ENCODE results near the gene SERPIND1.

SERPIND1 gene, protein sequence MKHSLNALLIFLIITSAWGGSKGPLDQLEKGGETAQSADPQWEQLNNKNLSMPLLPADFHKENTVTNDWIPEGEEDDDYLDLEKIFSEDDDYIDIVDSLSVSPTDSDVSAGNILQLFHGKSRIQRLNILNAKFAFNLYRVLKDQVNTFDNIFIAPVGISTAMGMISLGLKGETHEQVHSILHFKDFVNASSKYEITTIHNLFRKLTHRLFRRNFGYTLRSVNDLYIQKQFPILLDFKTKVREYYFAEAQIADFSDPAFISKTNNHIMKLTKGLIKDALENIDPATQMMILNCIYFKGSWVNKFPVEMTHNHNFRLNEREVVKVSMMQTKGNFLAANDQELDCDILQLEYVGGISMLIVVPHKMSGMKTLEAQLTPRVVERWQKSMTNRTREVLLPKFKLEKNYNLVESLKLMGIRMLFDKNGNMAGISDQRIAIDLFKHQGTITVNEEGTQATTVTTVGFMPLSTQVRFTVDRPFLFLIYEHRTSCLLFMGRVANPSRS

DNA sequence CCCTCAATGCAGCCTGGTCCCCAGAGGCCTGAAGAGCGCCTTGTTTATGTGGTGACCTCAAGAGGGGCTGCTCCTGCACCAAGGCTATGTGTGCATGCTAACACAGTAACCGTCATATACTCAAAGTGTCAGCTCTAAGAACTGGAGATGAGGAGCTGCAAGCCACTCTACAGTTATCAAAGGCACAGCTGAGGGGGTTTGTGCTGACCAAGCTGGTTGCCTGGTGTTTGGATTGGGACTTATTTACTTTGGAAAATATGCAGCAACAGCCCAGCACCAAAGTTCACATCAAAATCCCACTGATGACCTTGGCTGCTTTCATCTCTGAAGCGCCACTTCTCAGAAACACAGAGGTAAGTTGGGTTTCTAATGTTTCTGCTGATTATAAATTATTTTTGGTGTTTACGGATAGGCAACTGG is at the start of gene SERPIND1:
SERPIND1 (plus strand) TSS at position 321 of the 420 bp plus-strand sequence. CDS start 5,200 bp downstream, outside the sequence.
- TF ChIP-seq ZFP3 (CRISPR knock-in tag; IDR thresholded peaks at IDR 0.05) (no peak), BACH2 (CRISPR knock-in tag; IDR thresholded peaks at IDR 0.05; ENCODE audit: borderline replicate concordance) (no peak), ZNF8 (CRISPR knock-in tag; IDR thresholded peaks at IDR 0.05) (no peak), SNAI2 (CRISPR knock-in tag; IDR thresholded peaks at IDR 0.05) (no peak), TOX (CRISPR knock-in tag; IDR thresholded peaks at IDR 0.05; ENCODE audit: borderline replicate concordance) (no peak), ESRRG (CRISPR knock-in tag; IDR thresholded peaks at IDR 0.05) (no peak), ARNTL (CRISPR knock-in tag; IDR thresholded peaks at IDR 0.05; ENCODE audit: borderline replicate concordance, low read depth) (no peak), ZC3H10 (CRISPR knock-in tag; IDR thresholded peaks at IDR 0.05) (no peak), ZFP30 (CRISPR knock-in tag; IDR thresholded peaks at IDR 0.05) (no peak), POU6F1 (CRISPR knock-in tag; IDR thresholded peaks at IDR 0.05; ENCODE audit: borderline replicate concordance, low read depth) (no peak), CSDC2 (CRISPR knock-in tag; IDR thresholded peaks at IDR 0.05) (no peak), ZNF70 (CRISPR knock-in tag; IDR thresholded peaks at IDR 0.05) (no peak), TCF4 (CRISPR knock-in tag; IDR thresholded peaks at IDR 0.05; ENCODE audit: borderline replicate concordance) (no peak), CREB5 (CRISPR knock-in tag; IDR thresholded peaks at IDR 0.05; ENCODE audit: low read depth) (no peak), CSRNP3 (CRISPR knock-in tag; IDR thresholded peaks at IDR 0.05) (no peak), TSHZ2 (CRISPR knock-in tag; IDR thresholded peaks at IDR 0.05) (no peak), ISL1 (CRISPR knock-in tag; IDR thresholded peaks at IDR 0.05) (no peak), ZNF565 (CRISPR knock-in tag; conservative IDR thresholded peaks at IDR 0.05; ENCODE audit: low read depth) (no peak), OSR1 (CRISPR knock-in tag; IDR thresholded peaks at IDR 0.05) (no peak), RARB (CRISPR knock-in tag; IDR thresholded peaks at IDR 0.05) (no peak)
- no peak for ATAC-seq

GRCh38 chr22:20724676-20725454 is 49.0 kb upstream of the SERPIND1 start:
- ATAC-seq = no peak
- TF ChIP-seq ESRRG (CRISPR knock-in tag; IDR thresholded peaks at IDR 0.05) (no peak), TSHZ2 (CRISPR knock-in tag; IDR thresholded peaks at IDR 0.05) (no peak), PATZ1 (CRISPR knock-in tag; IDR thresholded peaks at IDR 0.05; ENCODE audit: borderline replicate concordance) (no peak), ZNF70 (CRISPR knock-in tag; IDR thresholded peaks at IDR 0.05) (no peak), POU6F1 (CRISPR knock-in tag; IDR thresholded peaks at IDR 0.05; ENCODE audit: borderline replicate concordance, low read depth) (no peak), ZC3H10 (CRISPR knock-in tag; IDR thresholded peaks at IDR 0.05) (no peak), CREB5 (CRISPR knock-in tag; IDR thresholded peaks at IDR 0.05; ENCODE audit: low read depth) (no peak), ZNF565 (CRISPR knock-in tag; conservative IDR thresholded peaks at IDR 0.05; ENCODE audit: low read depth) (no peak)
